COLO668 (cell line): ENCODE results near the gene TSPAN18.

ENCODE experiments used
- DNase-seq: peaks from one replicate; lab custom pipeline; 2025; ENCODE audit not compliant: unreplicated experiment; lab: John Stamatoyannopoulos, UW

The TSPAN18 gene

GRCh38 chr11:44755556-44756523 is 29.1 kb downstream of the TSPAN18 start:
- no peak for DNase-seq

- DNase-seq: no peak
These were observed 32.2 kb downstream of the TSPAN18 start for GRCh38 chr11:44758983-44759382.

GRCh38 chr11:44759743-44760476 is 33.1 kb downstream of the TSPAN18 start:
- no peak for DNase-seq

GRCh38 chr11:44760477-44760872 is 33.7 kb downstream of the TSPAN18 start:
- no peak for DNase-seq

GRCh38 chr11:44760917-44761550 is 34.3 kb downstream of the TSPAN18 start:
- no peak for DNase-seq

- no peak for DNase-seq
These were observed 34.8 kb downstream of the TSPAN18 start for GRCh38 chr11:44761551-44761961.

- no peak for DNase-seq
These were observed 36.5 kb downstream of the TSPAN18 start for GRCh38 chr11:44763121-44763820.

- no peak for DNase-seq
These were observed 37.8 kb downstream of the TSPAN18 start for GRCh38 chr11:44764583-44764982.

GRCh38 chr11:44765026-44765595 is 38.3 kb downstream of the TSPAN18 start:
- no peak for DNase-seq

- DNase-seq: no peak
These were observed 38.9 kb downstream of the TSPAN18 start for GRCh38 chr11:44765676-44766075.

- DNase-seq: no peak
These were observed 39.6 kb downstream of the TSPAN18 start for GRCh38 chr11:44766112-44766971.

GRCh38 chr11:44766972-44767278 is 40.2 kb downstream of the TSPAN18 start:
- no peak for DNase-seq

GRCh38 chr11:44767421-44767820 is 40.7 kb downstream of the TSPAN18 start:
- DNase-seq: no peak

- no peak for DNase-seq
These were observed 43.6 kb downstream of the TSPAN18 start for GRCh38 chr11:44770401-44770800.

GRCh38 chr11:44771252-44771734 is 44.5 kb downstream of the TSPAN18 start:
- DNase-seq: no peak

GRCh38 chr11:44771841-44772240 is 45.1 kb downstream of the TSPAN18 start:
- DNase-seq: no peak

GRCh38 chr11:44773351-44773965 is 46.7 kb downstream of the TSPAN18 start:
- no peak for DNase-seq

GRCh38 chr11:44774108-44774507 is 47.3 kb downstream of the TSPAN18 start:
- DNase-seq: no peak

- DNase-seq: no peak
These were observed 48.0 kb downstream of the TSPAN18 start for GRCh38 chr11:44774731-44775130.
